Stimulated activated CD4-positive, alpha-beta T cell treated with anti-CD3 and anti-CD28 coated beads, Interleukin-2, amount 100 ng/mL, for 4 hours (primary cell): ENCODE data around the gene RALA.
"Not testable (repeated sequence)": the region's sequence is repeated elsewhere in the genome, so short reads cannot be mapped to it uniquely, and the experiment has no call there.

ENCODE experiments used
- DNase-seq: peaks from one replicate; pipeline ENCODE4 v3.0.0-alpha.2; 2020; ENCODE audit warnings: low read depth

Gene RALA

GRCh38 chr7:39645482-39646407, 22.4 kb downstream of the RALA start:
- DNase-seq: no peak

- DNase-seq: no peak
These were observed 24.4 kb downstream of the RALA start for GRCh38 chr7:39647816-39648215.

GRCh38 chr7:39650676-39651075, 27.3 kb downstream of the RALA start:
- DNase-seq: no peak

- no peak for DNase-seq
These were observed 27.9 kb downstream of the RALA start for GRCh38 chr7:39651265-39651664.

DNA sequence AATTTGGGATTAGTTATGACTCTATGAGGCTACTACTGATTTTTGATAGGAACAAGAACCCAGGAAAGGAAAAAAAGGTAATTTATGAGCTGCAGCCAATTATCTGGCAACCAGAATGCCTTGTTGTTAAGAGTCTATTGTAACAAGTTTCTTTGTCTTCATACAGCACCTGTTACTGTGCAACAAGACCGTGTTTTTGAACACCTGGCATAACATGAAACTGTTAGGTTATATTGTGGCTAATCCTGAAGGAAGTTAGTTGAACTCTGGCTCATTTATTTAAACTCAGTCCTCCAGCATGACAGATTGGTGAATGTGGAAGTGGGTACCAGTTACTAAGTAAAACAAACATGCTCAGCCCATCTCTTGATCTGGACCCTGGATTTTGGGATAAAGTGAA, 33.0 kb downstream of the RALA start:
- DNase-seq: no peak

GRCh38 chr7:39659356-39660013, 36.1 kb downstream of the RALA start:
- no peak for DNase-seq

DNA sequence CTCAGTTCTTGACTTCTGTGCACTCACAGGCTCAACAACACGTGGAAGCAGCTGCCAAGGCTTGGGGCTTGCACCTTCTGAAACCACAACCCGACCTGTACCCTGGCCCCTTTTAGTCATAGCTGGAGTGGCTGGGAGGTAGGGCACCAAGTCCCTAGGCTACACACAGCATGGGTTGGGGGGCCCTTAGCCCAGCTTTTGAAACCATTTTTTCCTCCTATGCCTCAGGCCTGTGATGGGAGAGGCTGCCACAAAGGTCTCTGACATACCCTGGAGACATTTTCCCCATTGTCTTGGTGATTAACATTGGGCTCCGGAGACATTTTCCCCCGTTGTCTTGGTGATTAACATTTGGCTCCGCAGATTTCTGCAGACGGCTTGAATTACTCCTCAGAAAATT, 38.6 kb downstream of the RALA start:
- no peak for DNase-seq

DNA sequence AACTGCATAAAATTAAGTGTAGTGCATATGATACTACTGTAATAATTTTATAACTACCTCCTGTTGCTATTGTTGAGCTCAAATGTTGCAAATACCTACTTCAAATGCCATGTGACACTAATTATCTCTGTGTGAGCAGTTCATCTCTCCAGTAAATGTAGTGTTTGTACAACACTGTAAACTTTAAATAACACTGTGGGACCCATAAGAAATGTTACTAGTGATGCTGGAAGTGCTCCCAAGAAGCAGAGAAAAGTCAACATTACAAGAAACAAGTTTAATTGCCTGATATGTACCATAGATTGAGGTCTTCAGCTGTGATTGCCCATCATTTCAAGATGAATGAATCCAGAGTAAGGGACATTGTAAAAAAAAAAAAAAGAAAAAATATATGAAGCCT, 39.9 kb downstream of the RALA start:
- DNase-seq: no peak

GRCh38 chr7:39664057-39664456, 40.7 kb downstream of the RALA start:
- no peak for DNase-seq

- DNase-seq: no peak
These were observed 41.2 kb downstream of the RALA start for GRCh38 chr7:39664585-39664984.

DNA sequence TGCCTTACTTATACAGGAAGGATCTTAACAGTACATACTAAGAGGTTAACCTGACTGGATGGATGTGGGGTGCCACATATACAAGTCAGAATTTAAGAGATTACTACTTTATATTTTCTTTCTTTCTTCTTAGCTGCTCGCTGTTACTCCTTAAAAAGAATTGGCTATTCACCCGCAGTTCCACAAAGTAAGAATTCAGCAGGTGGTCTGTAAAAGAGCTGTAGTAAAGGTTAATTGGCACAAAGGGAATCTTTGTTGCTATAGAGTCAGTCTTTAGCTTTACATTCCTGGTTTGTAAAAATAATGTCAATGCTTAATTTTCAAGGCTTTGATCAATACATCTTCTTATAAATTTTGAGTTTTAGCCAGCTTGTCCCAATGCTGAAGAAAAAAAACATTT, 43.2 kb downstream of the RALA start:
- DNase-seq: no peak

- DNase-seq: no peak
These were observed 44.1 kb downstream of the RALA start for GRCh38 chr7:39667341-39667923.

DNA sequence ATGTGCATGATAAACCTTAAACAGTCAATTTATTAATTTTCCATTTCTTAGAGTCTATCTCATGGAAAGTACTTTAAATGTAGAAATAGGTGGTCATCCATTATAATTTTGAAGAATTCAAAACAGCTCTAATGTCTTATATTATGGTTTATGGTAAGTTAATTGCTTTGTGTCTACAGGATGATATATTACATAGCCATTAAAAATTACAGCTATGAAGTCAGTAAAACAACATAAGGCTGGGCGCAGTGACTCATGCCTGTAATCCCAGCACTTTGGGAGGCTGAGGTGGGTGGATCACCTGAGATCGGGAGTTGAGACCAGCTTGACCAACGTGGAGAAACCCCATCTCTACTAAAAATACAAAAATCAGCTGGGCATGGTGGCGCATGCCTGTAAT, 44.9 kb downstream of the RALA start:
- DNase-seq: not testable (repeated sequence)

GRCh38 chr7:39670052-39670451, 46.7 kb downstream of the RALA start:
- no peak for DNase-seq

DNA sequence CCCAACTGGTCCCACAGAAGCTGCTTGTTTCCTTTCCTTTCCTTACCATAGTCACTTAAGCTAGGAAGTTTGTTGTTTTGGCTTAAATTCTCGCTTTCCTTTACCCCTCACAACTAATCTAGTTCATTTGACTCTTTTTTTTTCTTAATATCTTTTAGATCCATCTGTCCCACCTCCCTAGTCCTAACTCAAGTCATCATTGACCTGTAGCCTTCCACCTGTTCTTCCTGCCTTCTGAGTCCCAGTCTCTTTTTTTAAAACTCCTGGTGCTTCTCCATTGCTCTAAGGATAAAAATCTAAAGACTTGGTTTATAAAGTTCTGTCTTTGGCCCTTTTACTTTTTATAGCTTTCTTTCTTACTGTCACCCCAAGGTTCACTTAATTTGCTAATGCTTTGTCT, 47.6 kb downstream of the RALA start:
- no peak for DNase-seq

DNA sequence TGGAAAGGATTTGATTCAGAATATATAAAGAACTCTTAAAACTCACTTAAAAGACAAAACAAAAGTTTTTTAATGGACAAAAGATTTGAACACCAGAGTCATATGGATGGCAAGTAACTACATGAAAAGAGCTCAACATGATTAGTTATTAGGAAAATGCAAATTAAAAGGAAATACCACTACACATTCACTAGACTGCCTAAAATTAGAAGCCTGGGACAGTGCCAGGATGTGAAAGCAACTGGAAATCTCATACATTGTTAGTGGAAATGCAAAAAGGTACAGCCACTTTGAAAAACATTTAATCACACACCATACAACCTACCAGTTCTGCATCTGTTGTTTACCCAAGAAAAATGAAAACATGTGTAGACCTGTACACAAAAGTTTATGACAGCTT, 48.8 kb downstream of the RALA start:
- DNase-seq: no peak

DNA sequence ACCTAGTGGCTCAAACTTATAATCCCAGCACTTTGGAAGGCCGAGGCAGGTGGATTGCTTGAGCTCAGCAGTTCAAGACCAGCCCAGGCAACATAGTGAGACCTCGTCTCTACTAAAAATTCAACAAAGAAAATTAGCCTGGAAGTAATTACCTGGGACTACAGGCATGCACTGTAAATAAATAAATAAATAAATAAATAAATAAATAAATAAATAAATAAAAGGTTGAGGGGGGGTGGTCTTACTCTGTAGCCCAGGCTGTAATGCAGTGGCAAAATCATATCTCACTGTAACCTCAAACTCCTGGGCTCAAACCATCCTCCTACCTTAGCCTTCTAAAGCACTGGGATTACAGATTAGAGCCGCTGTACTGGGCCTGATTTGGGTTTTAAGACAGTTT, 50.5 kb downstream of the RALA start:
- no peak for DNase-seq

DNA sequence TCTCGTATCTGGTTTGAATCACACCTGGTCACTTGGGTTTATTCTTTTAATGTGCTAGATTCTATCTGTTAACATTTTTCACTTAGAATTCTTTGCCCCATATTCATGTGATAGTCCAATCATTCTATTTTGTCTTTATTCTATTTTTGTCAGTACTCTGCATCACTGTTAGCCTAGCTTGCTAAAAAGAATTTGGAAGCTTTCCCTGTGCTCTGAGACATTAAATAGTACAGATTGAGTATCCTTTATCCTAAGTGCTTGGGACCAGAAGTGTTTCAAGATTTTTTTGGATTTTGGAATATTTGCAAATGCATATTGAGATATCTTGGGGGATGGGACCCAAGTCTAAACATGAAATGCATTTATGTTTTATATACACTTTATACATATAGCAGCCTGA, 51.0 kb downstream of the RALA start:
- no peak for DNase-seq

- DNase-seq: no peak
These were observed 53.0 kb downstream of the RALA start for GRCh38 chr7:39676346-39676745.

DNA sequence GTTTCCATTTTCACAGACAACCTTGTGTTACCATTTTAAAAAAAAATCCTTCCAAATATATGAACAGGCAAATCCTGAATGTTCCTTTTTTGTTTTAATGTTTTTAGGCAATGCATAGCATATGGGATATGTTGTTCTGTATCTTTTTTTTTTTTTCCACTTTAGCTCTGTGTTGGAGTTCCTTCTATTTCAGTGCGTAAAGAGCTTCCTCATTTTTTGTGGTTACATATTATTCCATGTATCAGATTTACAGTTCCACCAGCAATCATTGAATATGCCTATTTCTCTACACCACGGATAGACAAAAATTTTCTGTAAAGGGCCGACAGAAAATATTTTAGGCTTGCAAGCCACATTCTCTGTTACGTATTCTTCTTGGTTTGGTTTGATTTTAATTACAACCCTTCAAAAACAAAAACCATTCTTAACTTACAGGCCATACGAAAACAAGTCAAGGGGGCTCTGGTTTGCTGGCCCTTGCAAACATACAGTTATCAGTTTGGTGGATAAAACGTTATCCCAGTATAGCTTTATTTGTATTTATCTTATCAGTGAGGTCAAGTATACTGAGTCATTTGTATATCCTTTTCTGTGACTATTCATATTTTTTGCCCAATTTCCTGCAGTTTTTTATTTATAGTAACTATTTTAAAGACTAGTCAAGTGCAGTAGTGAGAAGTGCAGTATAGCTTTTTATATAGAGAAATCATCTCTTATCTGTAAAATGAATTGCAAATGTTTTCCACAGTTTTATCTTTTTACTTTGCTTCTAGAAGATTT, 55.7 kb downstream of the RALA start:
- no peak for DNase-seq

DNA sequence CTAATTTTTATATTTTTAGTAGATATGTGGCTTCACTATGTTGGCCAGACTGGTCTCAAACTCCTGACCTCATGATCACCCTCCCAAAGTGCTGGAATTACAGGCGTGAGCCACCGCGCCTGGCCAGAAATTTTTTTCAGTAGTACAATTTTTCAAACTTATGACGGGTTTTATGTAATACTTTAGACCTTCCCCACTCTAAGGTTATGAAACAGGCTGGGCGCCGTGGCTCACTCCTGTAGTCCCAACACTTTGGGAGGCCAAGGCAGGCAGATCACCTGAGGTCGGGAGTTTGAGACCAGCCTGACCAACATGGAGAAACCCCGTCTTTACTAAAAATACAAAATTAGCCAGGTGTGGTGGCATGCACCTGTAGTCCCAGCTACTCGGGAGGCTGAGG, 56.5 kb downstream of the RALA start:
- DNase-seq: not testable (repeated sequence)

- DNase-seq: no peak
These were observed 58.6 kb downstream of the RALA start for GRCh38 chr7:39681887-39682441.
